GM23248 (cell line): ENCODE measurements around the gene NFATC3.
"Not testable (repeated sequence)": the region's sequence is repeated elsewhere in the genome, so short reads cannot be mapped to it uniquely, and the experiment has no call there.

Experiments used
- EZH2 ChIP-seq: fragments of 200-600 bp; sonication (generic); IDR thresholded peaks from 2 replicates; pipeline ENCODE4 v1.6.1; 2018; ENCODE audit warnings: antibody characterized with exemption, mild to moderate bottlenecking; ENCODE audit not compliant: insufficient read depth, poor library complexity, severe bottlenecking
- EZH2phosphoT487 ChIP-seq: fragments of 200-600 bp; sonication (generic); IDR thresholded peaks from 2 replicates; pipeline ENCODE4 v1.6.1; 2018; ENCODE audit warnings: antibody characterized with exemption, moderate library complexity, mild to moderate bottlenecking, low read depth; ENCODE audit not compliant: insufficient read depth

DNA sequence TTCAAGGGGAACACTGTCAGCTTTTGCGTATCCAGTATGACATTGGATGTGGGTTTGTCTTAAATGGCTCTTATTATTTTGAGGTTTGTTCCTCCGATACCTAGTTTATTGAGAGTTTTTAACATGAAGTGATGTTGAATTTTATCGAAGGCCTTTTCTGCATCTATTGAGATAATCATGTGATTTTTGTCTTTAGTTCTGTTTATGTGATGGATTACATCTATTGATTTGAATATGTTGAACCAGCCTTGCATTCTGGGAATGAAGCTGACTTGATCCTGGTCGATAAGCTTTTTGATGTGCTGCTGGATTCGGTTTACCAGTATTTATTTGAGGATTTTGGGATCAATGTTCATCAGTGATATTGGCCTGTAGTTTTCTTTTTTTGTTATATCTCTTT, 24.0 kb downstream of the NFATC3 start:
- TF ChIP-seq EZH2phosphoT487, EZH2: not testable (repeated sequence)
